Activated CD8-positive, alpha-beta memory T cell treated with anti-CD3 and anti-CD28 coated beads for 24 hours (primary cell): ENCODE data around the gene MAGEA8.
"Not testable (repeated sequence)": the region's sequence is repeated elsewhere in the genome, so short reads cannot be mapped to it uniquely, and the experiment has no call there.

Experiments used
- DNase-seq: peaks from one replicate; pipeline ENCODE4 v3.0.0-alpha.2; 2020

Gene MAGEA8

GRCh38 chrX:149881081-149881711 lies at the start of gene MAGEA8:
MAGEA8 (plus strand) TSS chrX:149881183; CDS start chrX:149884273, 3,090 bp downstream.
- peak; percentile 71 for DNase-seq

- no peak for DNase-seq
Observed at GRCh38 chrX:149831473-149831872, 49.5 kb upstream of the MAGEA8 start.

- not testable (repeated sequence) for DNase-seq
Observed at GRCh38 chrX:149836728-149837127, 44.3 kb upstream of the MAGEA8 start.

- DNase-seq = no peak
Observed at GRCh38 chrX:149837167-149837566, 43.8 kb upstream of the MAGEA8 start.

- no peak for DNase-seq
Observed at GRCh38 chrX:149837639-149838038, 43.3 kb upstream of the MAGEA8 start.

GRCh38 chrX:149841929-149842328 lies 39.1 kb upstream of the MAGEA8 start:
- DNase-seq = no peak

- DNase-seq = no peak
Observed at GRCh38 chrX:149845385-149845784, 35.6 kb upstream of the MAGEA8 start.

GRCh38 chrX:149846789-149847188 lies 34.2 kb upstream of the MAGEA8 start:
- DNase-seq = no peak

GRCh38 chrX:149848855-149849254 lies 32.1 kb upstream of the MAGEA8 start:
- DNase-seq = no peak

- no peak for DNase-seq
Observed at GRCh38 chrX:149849787-149850186, 31.2 kb upstream of the MAGEA8 start.

GRCh38 chrX:149851864-149852263 lies 29.1 kb upstream of the MAGEA8 start:
- DNase-seq = no peak

GRCh38 chrX:149853925-149854324 lies 27.1 kb upstream of the MAGEA8 start:
- DNase-seq = no peak

GRCh38 chrX:149858592-149858991 lies 22.4 kb upstream of the MAGEA8 start:
- DNase-seq = no peak

GRCh38 chrX:149860445-149860844 lies 20.5 kb upstream of the MAGEA8 start:
- no peak for DNase-seq

GRCh38 chrX:149865390-149865789 lies 15.6 kb upstream of the MAGEA8 start:
- no peak for DNase-seq

- no peak for DNase-seq
Observed at GRCh38 chrX:149867488-149867887, 13.5 kb upstream of the MAGEA8 start.

GRCh38 chrX:149870840-149871239 lies 10.1 kb upstream of the MAGEA8 start:
- no peak for DNase-seq

GRCh38 chrX:149871433-149871832 lies 9.6 kb upstream of the MAGEA8 start:
- DNase-seq = no peak

GRCh38 chrX:149871940-149872339 lies 9.0 kb upstream of the MAGEA8 start:
- DNase-seq = peak; percentile 87

- no peak for DNase-seq
Observed at GRCh38 chrX:149877157-149877556, 3.8 kb upstream of the MAGEA8 start.

- no peak for DNase-seq
Observed at GRCh38 chrX:149877636-149878035, 3.3 kb upstream of the MAGEA8 start.

GRCh38 chrX:149890828-149891227 lies 9.8 kb downstream of the MAGEA8 start:
- DNase-seq = not testable (repeated sequence)

- DNase-seq = no peak
Observed at GRCh38 chrX:149898554-149898953, 17.6 kb downstream of the MAGEA8 start.

GRCh38 chrX:149903889-149904748 lies 23.1 kb downstream of the MAGEA8 start:
- no peak for DNase-seq
